ENCODE results near the gene BCL2L12. TPM values are rescaled to one million over a fixed set of nuclear protein-coding genes. Genes with fewer than 3 reads are reported as not detected.
A peak's percentile ranks its signal among the peaks of the same experiment; 100 is the strongest.
"Not testable (repeated sequence)": the region's sequence is repeated elsewhere in the genome, so short reads cannot be mapped to it uniquely, and the experiment has no call there.

The BCL2L12 gene
- total RNA-seq, 1 experiment from 2014 or later, result 25.7 TPM

DNA sequence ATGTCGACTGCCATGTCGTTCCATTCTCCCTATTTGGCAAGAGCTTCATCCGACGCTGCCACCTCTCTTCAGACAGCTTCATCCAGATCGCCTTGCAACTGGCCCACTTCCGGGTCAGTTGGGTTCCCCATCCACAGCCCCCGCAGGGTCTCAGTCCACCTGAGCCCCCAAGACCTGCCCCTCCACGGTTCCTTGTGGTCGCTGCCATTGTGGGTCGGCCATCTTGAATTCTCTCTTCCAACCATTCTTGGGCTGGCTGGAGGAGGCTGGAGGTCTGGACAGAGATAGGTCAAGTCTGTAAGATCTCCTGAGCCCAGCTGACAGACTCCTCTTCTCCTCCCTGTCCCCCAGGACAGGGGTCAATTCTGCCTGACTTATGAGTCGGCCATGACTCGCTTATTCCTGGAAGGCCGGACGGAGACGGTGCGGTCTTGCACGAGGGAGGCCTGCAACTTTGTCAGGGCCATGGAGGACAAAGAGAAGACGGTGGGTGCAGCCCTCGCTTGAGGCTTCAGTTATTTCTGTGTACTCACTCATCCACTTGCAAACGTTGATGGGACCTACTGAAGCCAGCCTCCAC lies 44.7 kb downstream of the BCL2L12 start:
- peak; percentile 86 for DNase-seq (ENCODE audit: low read depth)

DNA sequence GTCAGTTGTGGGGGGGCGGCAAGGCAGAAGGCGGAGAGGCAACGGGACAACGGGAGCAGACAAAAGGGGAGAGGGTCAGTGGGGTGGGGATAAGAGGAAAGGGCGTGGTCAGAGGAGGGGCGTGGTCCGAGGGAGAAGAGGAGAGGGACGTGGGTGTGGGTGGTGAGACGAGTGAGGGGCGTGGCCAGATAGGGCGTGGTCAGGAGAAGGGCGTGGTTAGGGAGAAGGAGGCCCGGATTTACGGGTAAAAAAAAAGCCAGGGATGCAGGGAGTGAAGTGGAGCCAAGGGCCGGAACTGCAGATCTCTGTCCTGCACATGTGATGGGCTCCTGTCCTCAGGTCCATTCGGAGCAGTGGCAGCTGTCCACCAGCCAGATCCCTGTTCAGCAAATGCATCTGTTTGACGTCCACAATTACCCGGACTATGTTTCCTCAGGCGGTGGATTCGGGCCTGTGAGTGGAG lies 46.7 kb downstream of the BCL2L12 start:
- DNase-seq (ENCODE audit: low read depth), result peak; percentile 56

DNA sequence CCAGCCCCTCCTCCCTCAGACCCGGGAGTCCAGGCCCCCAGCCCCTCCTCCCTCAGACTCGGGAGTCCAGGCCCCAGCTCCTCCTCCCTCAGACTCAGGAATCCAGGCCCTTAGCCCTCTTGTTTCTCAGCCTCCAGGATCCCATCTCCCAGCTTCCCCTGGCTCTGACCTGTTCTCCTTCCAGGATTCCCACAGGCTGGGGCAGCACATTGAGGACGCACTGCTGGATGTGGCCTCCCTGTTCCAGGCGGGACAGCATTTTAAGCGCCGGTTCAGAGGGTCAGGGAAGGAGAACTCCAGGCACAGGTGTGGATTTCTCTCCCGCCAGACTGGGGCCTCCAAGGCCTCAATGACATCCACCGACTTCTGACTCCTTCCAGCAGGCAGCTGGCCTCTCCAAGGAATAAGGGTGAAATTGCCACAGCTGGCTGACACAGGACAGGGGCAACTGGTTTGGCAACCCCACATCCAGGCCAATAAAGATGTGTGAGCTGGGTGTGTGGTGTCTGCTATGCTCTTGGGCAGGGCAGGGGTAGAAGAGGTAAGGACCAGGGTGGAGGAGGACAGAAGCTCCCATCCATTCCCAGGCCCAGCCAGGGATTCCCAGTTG lies 47.6 kb downstream of the BCL2L12 start:
- no peak for DNase-seq (ENCODE audit: low read depth)

DNA sequence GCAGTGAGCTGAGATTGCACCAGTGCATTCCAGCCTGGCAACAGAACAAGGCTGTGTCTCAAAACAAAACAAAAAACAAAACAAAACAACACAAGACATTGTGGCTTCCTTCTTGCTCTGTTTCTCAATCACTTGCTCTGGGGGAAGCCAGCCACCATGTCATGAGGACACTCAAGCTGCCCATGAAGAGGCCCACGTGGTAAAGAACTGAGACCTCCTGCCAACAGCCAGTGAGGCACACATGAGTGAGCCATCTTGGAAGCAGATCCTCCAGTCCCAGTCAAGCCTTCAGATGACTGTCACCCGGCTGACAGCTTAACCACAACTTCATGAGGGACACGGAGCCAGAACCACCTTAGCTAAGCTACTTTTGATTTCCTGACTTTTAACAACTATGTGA lies 50.4 kb downstream of the BCL2L12 start:
- no peak for DNase-seq (ENCODE audit: low read depth)

- DNase-seq (ENCODE audit: low read depth), result no peak
Observed at GRCh38 chr19:49718511-49718910, 52.8 kb downstream of the BCL2L12 start.

- no peak for DNase-seq (ENCODE audit: low read depth)
Observed at GRCh38 chr19:49718991-49719390, 53.3 kb downstream of the BCL2L12 start.

GRCh38 chr19:49719420-49719819 lies 53.7 kb downstream of the BCL2L12 start:
- DNase-seq (ENCODE audit: low read depth), result not testable (repeated sequence)

Other genes starting within 250 kb of the BCL2L12 start
- not detected in 2 replicates for gene PTH2, start 242.5 kb upstream of the BCL2L12 start, total RNA-seq (2014; rRNA removed)
- not detected in 2 replicates for gene GFY, start 240.5 kb upstream of the BCL2L12 start, total RNA-seq (2014; rRNA removed)
- gene SLC17A7, start 224.4 kb upstream of the BCL2L12 start, total RNA-seq (2014; rRNA removed), result 0.46 TPM in 1 of 2 replicates, not detected in the other
- 81.1 and 90.7 TPM in 2 replicates for gene PIH1D1, start 214.1 kb upstream of the BCL2L12 start, total RNA-seq (2014; rRNA removed)
- 34.8 and 42.6 TPM in 2 replicates for gene ALDH16A1, start 212.7 kb upstream of the BCL2L12 start, total RNA-seq (2014; rRNA removed)
- 2.6 and 4.6 TPM in 2 replicates for gene FLT3LG, start 191.7 kb upstream of the BCL2L12 start, total RNA-seq (2014; rRNA removed)
- 1,577 and 2,027 TPM in 2 replicates for gene RPL13A, start 178.3 kb upstream of the BCL2L12 start, total RNA-seq (2014; rRNA removed)
- 2,307 and 2,635 TPM in 2 replicates for gene RPS11, start 169.5 kb upstream of the BCL2L12 start, total RNA-seq (2014; rRNA removed)
- 95.6 and 96.2 TPM in 2 replicates for gene FCGRT, start 153.3 kb upstream of the BCL2L12 start, total RNA-seq (2014; rRNA removed)
- gene RCN3, start 137.9 kb upstream of the BCL2L12 start, total RNA-seq (2014; rRNA removed), result 234 and 287 TPM in 2 replicates
- 75.2 and 76.8 TPM in 2 replicates for gene NOSIP, start 85.4 kb upstream of the BCL2L12 start, total RNA-seq (2014; rRNA removed)
- gene PRRG2, start 84.6 kb upstream of the BCL2L12 start, total RNA-seq (2014; rRNA removed), result 0.29 and 0.38 TPM in 2 replicates
- 3.8 and 5.5 TPM in 2 replicates for gene PRR12, start 74.8 kb upstream of the BCL2L12 start, total RNA-seq (2014; rRNA removed)
- gene RRAS, start 25.8 kb upstream of the BCL2L12 start, total RNA-seq (2014; rRNA removed), result 61.3 and 65.3 TPM in 2 replicates
- gene SCAF1, start 23.7 kb upstream of the BCL2L12 start, total RNA-seq (2014; rRNA removed), result 23.9 and 24.8 TPM in 2 replicates
- gene IRF3, start 76 bp upstream of the BCL2L12 start, total RNA-seq (2014; rRNA removed), result 55.0 and 62.7 TPM in 2 replicates
- gene PRMT1, start 11.3 kb downstream of the BCL2L12 start, total RNA-seq (2014; rRNA removed), result 342 and 345 TPM in 2 replicates
- 1.2 TPM in 2 replicates for gene ADM5, start 23.7 kb downstream of the BCL2L12 start, total RNA-seq (2014; rRNA removed)
- 0.90 and 2.5 TPM in 2 replicates for gene CPT1C, start 25.2 kb downstream of the BCL2L12 start, total RNA-seq (2014; rRNA removed)
- gene TSKS, start 97.4 kb downstream of the BCL2L12 start, total RNA-seq (2014; rRNA removed), result not detected in 2 replicates
- gene AP2A1, start 101.1 kb downstream of the BCL2L12 start, total RNA-seq (2014; rRNA removed), result 103 and 107 TPM in 2 replicates
- gene FUZ, start 147.4 kb downstream of the BCL2L12 start, total RNA-seq (2014; rRNA removed), result 27.6 and 29.3 TPM in 2 replicates
- gene MED25, start 152.4 kb downstream of the BCL2L12 start, total RNA-seq (2014; rRNA removed), result 19.0 and 23.1 TPM in 2 replicates
- gene PTOV1, start 185.2 kb downstream of the BCL2L12 start, total RNA-seq (2014; rRNA removed), result 93.5 and 109 TPM in 2 replicates
- 51.3 and 51.6 TPM in 2 replicates for gene PNKP, start 201.6 kb downstream of the BCL2L12 start, total RNA-seq (2014; rRNA removed)
- 17.1 and 20.7 TPM in 2 replicates for gene AKT1S1, start 211.4 kb downstream of the BCL2L12 start, total RNA-seq (2014; rRNA removed)
- 7.5 and 9.8 TPM in 2 replicates for gene TBC1D17, start 211.8 kb downstream of the BCL2L12 start, total RNA-seq (2014; rRNA removed)
- 0.34 TPM in 1 of 2 replicates, not detected in the other for gene IL4I1, start 231.0 kb downstream of the BCL2L12 start, total RNA-seq (2014; rRNA removed)

Data from LHCN-M2 (cell line).